ENCODE results near the gene IRX6.

GRCh38 chr16:55279598-55279997, 44.4 kb upstream of the IRX6 start:
- TF ChIP-seq POLR2AphosphoS5 (IDR thresholded peaks at IDR 0.05; ENCODE audit: low read depth, low read length): no peak
- TF ChIP-seq POLR2A (IDR thresholded peaks at IDR 0.05; ENCODE audit: low read depth, low read length): no peak
- no peak for TF ChIP-seq TAF1 (IDR thresholded peaks at IDR 0.05; ENCODE audit: borderline replicate concordance, low read depth, low read length)
